GM19043 (cell line): Measurements from ENCODE around the gene BTNL9.
"Not testable (repeated sequence)": the region's sequence is repeated elsewhere in the genome, so short reads cannot be mapped to it uniquely, and the experiment has no call there.

Source experiments
- ATAC-seq: cut with Tn5 transposase; IDR thresholded peaks from one replicate; pipeline ENCODE4 v1.9.1; 2021; ENCODE audit warnings: low read depth; ENCODE audit not compliant: unreplicated experiment

Gene BTNL9

GRCh38 chr5:181059297-181060230, 19.5 kb downstream of the BTNL9 start:
- no peak for ATAC-seq

- ATAC-seq: no peak
Observed at GRCh38 chr5:181060231-181060590, 20.1 kb downstream of the BTNL9 start.

- ATAC-seq: no peak
Observed at GRCh38 chr5:181060924-181061323, 20.9 kb downstream of the BTNL9 start.

GRCh38 chr5:181061645-181062044, 21.6 kb downstream of the BTNL9 start:
- ATAC-seq: no peak

GRCh38 chr5:181062631-181063030, 22.6 kb downstream of the BTNL9 start:
- no peak for ATAC-seq

- no peak for ATAC-seq
Observed at GRCh38 chr5:181063514-181063913, 23.4 kb downstream of the BTNL9 start.

- ATAC-seq: no peak
Observed at GRCh38 chr5:181064987-181065386, 24.9 kb downstream of the BTNL9 start.

- ATAC-seq: no peak
Observed at GRCh38 chr5:181069767-181070491, 29.9 kb downstream of the BTNL9 start.

- no peak for ATAC-seq
Observed at GRCh38 chr5:181070523-181070922, 30.5 kb downstream of the BTNL9 start.

- ATAC-seq: no peak
Observed at GRCh38 chr5:181071257-181071656, 31.2 kb downstream of the BTNL9 start.

- no peak for ATAC-seq
Observed at GRCh38 chr5:181076920-181077319, 36.9 kb downstream of the BTNL9 start.

GRCh38 chr5:181081989-181082388, 41.9 kb downstream of the BTNL9 start:
- no peak for ATAC-seq

- ATAC-seq: no peak
Observed at GRCh38 chr5:181084621-181085195, 44.6 kb downstream of the BTNL9 start.

- ATAC-seq: no peak
Observed at GRCh38 chr5:181086026-181086883, 46.2 kb downstream of the BTNL9 start.

GRCh38 chr5:181086884-181087205, 46.8 kb downstream of the BTNL9 start:
- ATAC-seq: no peak

GRCh38 chr5:181087309-181087708, 47.2 kb downstream of the BTNL9 start:
- no peak for ATAC-seq

GRCh38 chr5:181088289-181088688, 48.2 kb downstream of the BTNL9 start:
- no peak for ATAC-seq

GRCh38 chr5:181092428-181092827, 52.4 kb downstream of the BTNL9 start:
- no peak for ATAC-seq

- not testable (repeated sequence) for ATAC-seq
Observed at GRCh38 chr5:181095162-181095561, 55.1 kb downstream of the BTNL9 start.

- ATAC-seq: not testable (repeated sequence)
Observed at GRCh38 chr5:181096721-181097382, 56.8 kb downstream of the BTNL9 start.
